Endothelial cell of umbilical vein (primary cell): ENCODE data around the gene ETFA. TPM values are rescaled to one million over a fixed set of nuclear protein-coding genes. Genes with fewer than 3 reads are reported as not detected.

Experiments used
- BruUV-seq: library from RNA; stranded (reverse); fragments of 400-500 nt; replicated peaks from 2 replicates; lab custom pipeline; 2021; lab: Mats Ljungman, UMichigan
- CTCF ChIA-PET: fragments of 300-600, 350-600 bp; sonication (Branson Sonifier 250); formaldehyde crosslinking; loops from one replicate; lab custom pipeline; 2021; ENCODE audit warnings: antibody characterized with exemption, inconsistent platforms; lab: Charles Lee
- POLR2A ChIA-PET: fragments of 300-600, 350-600 bp; sonication (Branson Sonifier 250); formaldehyde crosslinking; loops from one replicate; lab custom pipeline; 2021; ENCODE audit warnings: antibody characterized with exemption, inconsistent platforms; lab: Charles Lee
- DNase-seq: peaks from one replicate; pipeline ENCODE4 v3.0.0-alpha.2; 2011; ENCODE audit warnings: low read depth, low spot score
- FAIRE-seq: peaks from 2 replicates; lab custom pipeline; 2011; peaks lifted over from hg19 to GRCh38; lab: Jason Lieb, UNC
- H2AFZ ChIP-seq: 2 replicates; pipeline ENCODE4 v1.6.0; 2012; ENCODE audit warnings: low read depth, low read length, control low read depth, inconsistent platforms
- H3K27ac ChIP-seq: 2 replicates; pipeline ENCODE4 v1.5.1; 2011; ENCODE audit warnings: low read depth, mild to moderate bottlenecking, control low read depth, low read length, moderate library complexity; ENCODE audit not compliant: insufficient read depth
- H3K27me3 ChIP-seq, 2 experiments: 2 replicates each; pipeline versions ENCODE4 v1.6.0 to v1.6.1; 2011; ENCODE audit warnings: low read length in 2 of 2, mixed read lengths in 1 of 2; ENCODE audit not compliant: control insufficient read depth in 2 of 2, insufficient read depth in 2 of 2
- H3K36me3 ChIP-seq, 2 experiments: 2 replicates in 1 of 2; 3 replicates in 1 of 2; pipeline ENCODE4 v1.5.1; 2011; ENCODE audit warnings: low read length in 2 of 2, mild to moderate bottlenecking in 1 of 2, moderate library complexity in 1 of 2; ENCODE audit not compliant: control insufficient read depth in 2 of 2, insufficient read depth in 2 of 2; ENCODE audit errors: extremely low read depth in 1 of 2
- H3K4me1 ChIP-seq: 3 replicates; pipeline ENCODE4 v1.5.1; 2011; ENCODE audit warnings: mild to moderate bottlenecking, low read length; ENCODE audit not compliant: control insufficient read depth, insufficient read depth; ENCODE audit errors: extremely low read depth
- H3K4me2 ChIP-seq: 2 replicates; pipeline ENCODE4 v1.6.1; 2011; ENCODE audit warnings: low read length, control low read depth, mixed read lengths; ENCODE audit not compliant: insufficient read depth
- H3K4me3 ChIP-seq, 3 experiments: fragments of 200-600 bp in 1 of 3; sonication (generic), shearing (Covaris generic) in 1 of 3; replicated peaks in 1 of 3; 2 replicates each; pipeline ENCODE4 v1.5.1; 2011 to 2016; ENCODE audit warnings: control low read depth in 3 of 3, low read length in 3 of 3, mild to moderate bottlenecking in 2 of 3, inconsistent platforms in 1 of 3, low read depth in 1 of 3, moderate library complexity in 1 of 3; ENCODE audit not compliant: insufficient read depth in 1 of 3
- H3K79me2 ChIP-seq: 2 replicates; pipeline ENCODE4 v1.6.0; 2012; ENCODE audit warnings: low read length, inconsistent platforms; ENCODE audit not compliant: control insufficient read depth, insufficient read depth
- H3K9ac ChIP-seq: replicated peaks from 2 replicates; pipeline ENCODE3; 2011; ENCODE audit warnings: low read length, control low read depth; ENCODE audit not compliant: insufficient read depth; ENCODE audit errors: extremely low read depth
- H3K9me1 ChIP-seq: replicated peaks from 3 replicates; pipeline ENCODE4 v1.6.0; 2011; ENCODE audit warnings: mild to moderate bottlenecking, low read length; ENCODE audit not compliant: control insufficient read depth, insufficient read depth; ENCODE audit errors: extremely low read depth
- H3K9me3 ChIP-seq: replicated peaks from 2 replicates; pipeline ENCODE4 v1.5.1; 2012; ENCODE audit warnings: low read length, inconsistent platforms; ENCODE audit not compliant: control insufficient read depth, insufficient read depth
- H4K20me1 ChIP-seq: replicated peaks from 2 replicates; pipeline ENCODE3; 2011; ENCODE audit warnings: mild to moderate bottlenecking, low read length; ENCODE audit not compliant: control insufficient read depth, insufficient read depth; ENCODE audit errors: extremely low read depth
- CTCF ChIP-seq, 2 donors: IDR thresholded peaks; 1 replicate in 1 of 2; 2 replicates in 1 of 2; pipeline ENCODE4 v1.5.1; 2011; ENCODE audit warnings: low read length in 2 of 2, mild to moderate bottlenecking in 2 of 2, moderate library complexity in 2 of 2, control low read depth in 1 of 2, inconsistent platforms in 1 of 2, low read depth in 1 of 2; ENCODE audit not compliant: insufficient read depth in 1 of 2; ENCODE audit errors: extremely low read depth in 1 of 2
- EZH2 ChIP-seq: IDR thresholded peaks from 2 replicates; pipeline ENCODE4 v1.6.1; 2012; ENCODE audit warnings: borderline replicate concordance, low read depth, mild to moderate bottlenecking, moderate library complexity, low read length, inconsistent platforms; ENCODE audit not compliant: severe bottlenecking
- FOS ChIP-seq: IDR thresholded peaks from 2 replicates; pipeline ENCODE4 v1.6.1; 2011; ENCODE audit warnings: mild to moderate bottlenecking, low read length, moderate library complexity, borderline replicate concordance; ENCODE audit not compliant: insufficient read depth
- GATA2 ChIP-seq: IDR thresholded peaks from 2 replicates; pipeline ENCODE4 v1.7.0; 2011; ENCODE audit warnings: low read depth, mild to moderate bottlenecking, moderate library complexity, mixed read lengths, low read length; ENCODE audit not compliant: insufficient read length, insufficient read depth
- JUN ChIP-seq: IDR thresholded peaks from 2 replicates; pipeline ENCODE4 v1.6.1; 2011; ENCODE audit warnings: borderline replicate concordance, low read depth; ENCODE audit not compliant: insufficient read length, insufficient read depth
- MYC ChIP-seq: IDR thresholded peaks from one replicate; pipeline ENCODE4 v1.6.1; 2011; ENCODE audit warnings: mild to moderate bottlenecking, low read depth, low read length
- POLR2AphosphoS5 ChIP-seq: IDR thresholded peaks from 2 replicates; pipeline ENCODE4 v1.6.1; 2012; ENCODE audit warnings: low read depth, mild to moderate bottlenecking, control low read depth, low read length, moderate library complexity; ENCODE audit not compliant: insufficient read depth
- dilution Hi-C: fragments of 300-500 bp; cut with MboI; formaldehyde crosslinking; loops from one replicate; pipeline ENCODE4 v1.15.0; 2019; ENCODE audit warnings: low sequenced_read_pairs; ENCODE audit not compliant: extremely low pct_ligation_motif_present
- intact Hi-C: fragments of 100-400 bp; cut with micrococcal nuclease; formaldehyde crosslinking; loops from one replicate; pipeline ENCODE4 v1.10.0; 2022
- polyA plus RNA-seq, 4 experiments: library from polyadenylated mRNA; depleted of rRNA in 3 of 4; stranded (reverse) in 3 of 4; unstranded in 1 of 4; fragments of >200 nt; gene quantifications; 2 replicates each; pipeline versions ENCODE4 v1.2.1 to v1.2.3, GENCODE V29; 2011 to 2012; ENCODE audit warnings: missing spikeins in 1 of 4
- total RNA-seq: library from RNA; stranded (reverse); gene quantifications from 2 replicates; pipeline ENCODE4 v1.2.3, GENCODE V29; 2021
- TF ChIP-seq, protein P1 (sequence below): IDR thresholded peaks from 2 replicates; pipeline ENCODE4 v1.6.1; 2011; ENCODE audit not compliant: insufficient read depth, insufficient read length

The ETFA gene
- total and polyA plus RNA-seq, 2 donors (not counting 3 experiments of a cell fraction or from before 2014, with no cell fraction given), result 102 to 116 TPM

- Histone ChIP-seq H3K27ac (no peak overlapping the region), H3K9ac (no peak overlapping the region), H3K4me1 (peaks cover 14% of the 10 kb centered on the region), H3K4me2 (no peak overlapping the region), H3K4me3 (no peak overlapping the region), H2AFZ (no peak overlapping the region), H3K36me3 (no peaks in the 10 kb centered on the region), H3K9me1 (no peaks in the 10 kb centered on the region), H3K79me2 (no peaks in the 10 kb centered on the region), H4K20me1 (no peaks in the 10 kb centered on the region), H3K9me3 (no peaks in the 10 kb centered on the region), H3K27me3 (no peaks in the 10 kb centered on the region)
- ChIA-PET POLR2A (interaction anchor here (0.6 kb wide), 1 partner anchor 19 kb away, joined by 3 read pairs; no protein-coding TSS in a partner anchor), CTCF (interaction anchor here (0.6 to 1.4 kb wide), 3 partner anchors 14 kb away, joined by 3 to 4 read pairs (median 3); no protein-coding TSS in a partner anchor)
- FAIRE-seq (no peak), DNase-seq (no peak)
- dilution Hi-C loops, result no loop called here
- intact Hi-C loops, result loop anchor here (5.0 kb wide), 1 partner anchor 78 kb away; no protein-coding TSS in a partner anchor
- BruUV-seq, result no TSS peak
- TF ChIP-seq EZH2 (no peak), POLR2AphosphoS5 (no peak), CTCF (IDR thresholded peaks at IDR 0.05; ENCODE audit: extremely low read depth in 1 of 2, insufficient read depth in 1 of 2, low read depth in 1 of 2, low read length in 2 of 2) (no peak), JUN (no peak), MYC (no peak), FOS (no peak), GATA2 (no peak)
- TF ChIP-seq, protein P1, sequence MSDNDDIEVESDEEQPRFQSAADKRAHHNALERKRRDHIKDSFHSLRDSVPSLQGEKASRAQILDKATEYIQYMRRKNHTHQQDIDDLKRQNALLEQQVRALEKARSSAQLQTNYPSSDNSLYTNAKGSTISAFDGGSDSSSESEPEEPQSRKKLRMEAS, result no peak
These were observed 111.9 kb downstream of the ETFA start for GRCh38 chr15:76199106-76200082.
